SJSA1 (cell line): Measurements from ENCODE around the gene MGST3. TPM values are rescaled to one million over a fixed set of nuclear protein-coding genes. Genes with fewer than 3 reads are reported as not detected.
"Not testable (repeated sequence)": the region's sequence is repeated elsewhere in the genome, so short reads cannot be mapped to it uniquely, and the experiment has no call there.

Experiments
- DNase-seq, 2 experiments: peaks; one replicate each; pipeline ENCODE4 v3.0.0-alpha.2; 2015 to 2020; ENCODE audit warnings: low spot score in 2 of 2, low read depth in 1 of 2
- H3K27ac ChIP-seq: fragments of 250-450 bp; sonication (Bioruptor Pico); 2 replicates; pipeline ENCODE4 v1.5.1; 2020; ENCODE audit warnings: mild to moderate bottlenecking, moderate library complexity
- H3K27me3 ChIP-seq: fragments of 250-450 bp; sonication (Bioruptor Pico); replicated peaks from 2 replicates; pipeline ENCODE4 v1.5.1; 2020; ENCODE audit warnings: mild to moderate bottlenecking, moderate library complexity
- H3K36me3 ChIP-seq: fragments of 250-450 bp; sonication (Bioruptor Pico); 2 replicates; pipeline ENCODE4 v1.5.1; 2020; ENCODE audit warnings: mild to moderate bottlenecking
- H3K4me1 ChIP-seq: fragments of 250-450 bp; sonication (Bioruptor Pico); replicated peaks from 2 replicates; pipeline ENCODE4 v1.6.1; 2021; ENCODE audit warnings: mild to moderate bottlenecking
- H3K4me3 ChIP-seq: fragments of 250-450 bp; sonication (Bioruptor Pico); 2 replicates; pipeline ENCODE4 v1.5.1; 2020; ENCODE audit warnings: mild to moderate bottlenecking
- H3K9me3 ChIP-seq: fragments of 250-450 bp; sonication (Bioruptor Pico); replicated peaks from 2 replicates; pipeline ENCODE4 v1.5.1; 2020; ENCODE audit warnings: mild to moderate bottlenecking
- total RNA-seq: library from RNA; depleted of rRNA; stranded (reverse); fragments of >200 nt; shearing (Covaris generic); gene quantifications from 2 replicates; pipeline ENCODE4 v1.2.3, GENCODE V29; 2014

Gene MGST3
- total RNA-seq, 1 experiment from 2014 or later, result 167 TPM

GRCh38 chr1:165634154-165634921 lies 3.3 kb downstream of the MGST3 start:
- Histone ChIP-seq H3K9me3 (no peaks in the 10 kb centered on the region), H3K36me3 (0 out of 2 replicates have a peak, but pooled peaks cover 4% of the 10 kb centered on the region), H3K4me3 (no peak overlapping the region), H3K27ac (no peak overlapping the region), H3K4me1 (peaks cover 13% of the 10 kb centered on the region; the same call in 1 of the 2 replicates), H3K27me3 (no peaks in the 10 kb centered on the region)
- DNase-seq, result no peak

GRCh38 chr1:165635329-165635728 lies 4.3 kb downstream of the MGST3 start:
- DNase-seq, result no peak
- Histone ChIP-seq H3K9me3 (no peaks in the 10 kb centered on the region), H3K27ac (no peak overlapping the region), H3K4me3 (no peak overlapping the region), H3K4me1 (peaks cover 9% of the 10 kb centered on the region; the same call in 1 of the 2 replicates), H3K27me3 (no peaks in the 10 kb centered on the region), H3K36me3 (0 out of 2 replicates have a peak, but pooled peaks cover 7% of the 10 kb centered on the region)

- no peaks in the 10 kb centered on the region for H3K27me3 ChIP-seq
- no peak overlapping the region for H3K4me3 ChIP-seq
- no peaks in the 10 kb centered on the region for H3K9me3 ChIP-seq
- H3K4me1 ChIP-seq, result peaks cover 9% of the 10 kb centered on the region; the same call in 1 of the 2 replicates
- no peak overlapping the region for H3K27ac ChIP-seq
- DNase-seq, result no peak
- 0 out of 2 replicates have a peak, but pooled peaks cover 8% of the 10 kb centered on the region for H3K36me3 ChIP-seq
Measured at GRCh38 chr1:165635823-165636222, 4.8 kb downstream of the MGST3 start.

GRCh38 chr1:165637427-165637826 lies 6.4 kb downstream of the MGST3 start:
- H3K27me3 ChIP-seq, result no peaks in the 10 kb centered on the region
- H3K27ac ChIP-seq, result no peak overlapping the region
- H3K9me3 ChIP-seq, result no peaks in the 10 kb centered on the region
- peaks cover 4% of the 10 kb centered on the region; the same call in 1 of the 2 replicates for H3K4me1 ChIP-seq
- H3K36me3 ChIP-seq, result 0 out of 2 replicates have a peak, but pooled peaks cover 8% of the 10 kb centered on the region
- no peak overlapping the region for H3K4me3 ChIP-seq
- DNase-seq, result no peak

- DNase-seq, H3K9me3 ChIP-seq, H3K36me3 ChIP-seq, H3K4me1 ChIP-seq, H3K27me3 ChIP-seq, H3K27ac ChIP-seq, H3K4me3 ChIP-seq: not testable (repeated sequence)
Measured at GRCh38 chr1:165638211-165638610, 7.2 kb downstream of the MGST3 start.

DNA sequence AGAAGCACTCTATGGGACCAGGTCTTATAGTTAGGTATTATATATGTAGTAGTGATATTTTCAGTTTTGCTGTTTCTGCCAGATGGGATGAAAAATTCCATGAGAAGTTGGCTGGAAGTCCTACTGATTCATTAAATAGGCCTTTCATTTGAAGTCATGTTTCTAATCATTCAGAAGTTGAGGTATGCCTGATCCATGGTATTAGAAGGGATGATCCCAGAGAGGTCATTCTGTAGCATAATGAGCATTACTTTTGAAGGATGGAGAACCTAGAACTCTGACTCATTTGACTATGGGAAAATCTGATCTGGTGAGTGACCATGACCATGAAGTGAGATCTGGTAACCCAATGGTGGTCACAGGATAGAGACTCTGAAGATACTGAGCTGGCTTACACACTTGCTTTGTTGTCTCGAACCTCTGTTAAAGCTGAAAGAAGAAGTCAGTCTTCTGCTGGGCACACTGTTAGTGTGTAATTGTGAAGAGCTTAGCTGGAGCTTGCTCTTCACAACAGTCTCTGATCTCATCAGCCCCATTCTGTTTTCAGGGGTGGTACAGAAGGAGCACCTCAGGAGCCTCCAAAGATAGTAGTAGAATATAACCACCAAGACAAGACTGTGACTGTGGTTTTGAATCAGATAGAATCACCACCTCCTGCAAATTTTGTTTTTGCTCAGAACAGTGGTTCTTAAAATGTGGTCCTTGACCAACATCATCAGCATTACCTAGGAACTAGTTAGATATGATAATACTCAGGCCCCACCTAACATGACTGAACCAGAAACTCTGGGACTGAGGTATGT lies 9.0 kb downstream of the MGST3 start:
- no peak overlapping the region for H3K27ac ChIP-seq
- H3K4me1 ChIP-seq, result no peaks in the 10 kb centered on the region
- H3K4me3 ChIP-seq, result no peak overlapping the region
- no peak for DNase-seq
- H3K36me3 ChIP-seq, result 0 out of 2 replicates have a peak, but pooled peaks cover 8% of the 10 kb centered on the region
- no peaks in the 10 kb centered on the region for H3K27me3 ChIP-seq
- no peaks in the 10 kb centered on the region for H3K9me3 ChIP-seq

- no peaks in the 10 kb centered on the region for H3K4me1 ChIP-seq
- H3K4me3 ChIP-seq, result no peak overlapping the region
- H3K27me3 ChIP-seq, result no peaks in the 10 kb centered on the region
- 0 out of 2 replicates have a peak, but pooled peaks cover 4% of the 10 kb centered on the region for H3K36me3 ChIP-seq
- no peak for DNase-seq
- H3K27ac ChIP-seq, result no peak overlapping the region
- no peaks in the 10 kb centered on the region for H3K9me3 ChIP-seq
Measured at GRCh38 chr1:165641231-165641987, 10.4 kb downstream of the MGST3 start.

GRCh38 chr1:165644064-165644735 lies 13.2 kb downstream of the MGST3 start:
- Histone ChIP-seq H3K9me3 (no peaks in the 10 kb centered on the region), H3K36me3 (0 out of 2 replicates have a peak, but pooled peaks cover 4% of the 10 kb centered on the region), H3K27ac (no peak overlapping the region), H3K4me1 (no peaks in the 10 kb centered on the region), H3K27me3 (no peaks in the 10 kb centered on the region), H3K4me3 (no peak overlapping the region)
- no peak for DNase-seq

DNA sequence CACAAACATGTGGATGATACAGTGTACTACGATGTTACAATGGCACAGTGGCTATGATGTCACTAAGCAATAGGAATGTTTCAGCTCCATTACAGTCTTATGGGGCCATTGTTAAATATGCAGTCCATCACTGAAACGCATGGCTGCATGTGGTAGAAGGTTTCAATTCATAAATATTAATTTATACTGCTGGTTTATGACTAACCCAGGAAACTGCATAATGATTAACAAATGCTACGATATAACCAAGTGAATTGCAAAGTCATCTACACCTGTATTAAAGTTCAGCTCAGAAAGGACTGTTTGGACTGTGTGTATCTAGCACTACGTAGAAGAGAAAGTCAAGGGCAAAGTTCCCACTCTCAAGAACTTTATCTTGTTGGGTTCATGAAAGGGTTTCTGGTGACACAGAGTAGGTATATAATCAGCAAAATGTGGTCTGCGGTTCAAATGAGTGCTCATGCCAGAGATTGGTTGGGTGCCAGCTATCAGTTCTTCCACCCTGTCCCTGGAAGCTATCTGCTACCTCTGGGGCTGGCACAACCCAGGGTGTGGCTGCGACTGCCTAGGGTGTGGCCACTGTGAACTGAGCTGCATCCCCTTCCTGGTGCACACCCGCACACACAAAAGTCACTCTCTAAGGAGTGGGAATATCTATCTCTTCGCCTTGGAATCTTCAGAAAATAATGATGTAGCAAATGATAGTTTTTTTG lies 14.8 kb downstream of the MGST3 start:
- Histone ChIP-seq H3K36me3 (peaks cover 3% of the 10 kb centered on the region), H3K4me3 (no peak overlapping the region), H3K27me3 (no peaks in the 10 kb centered on the region), H3K9me3 (no peaks in the 10 kb centered on the region), H3K27ac (no peak overlapping the region), H3K4me1 (no peaks in the 10 kb centered on the region)
- DNase-seq, result no peak

DNA sequence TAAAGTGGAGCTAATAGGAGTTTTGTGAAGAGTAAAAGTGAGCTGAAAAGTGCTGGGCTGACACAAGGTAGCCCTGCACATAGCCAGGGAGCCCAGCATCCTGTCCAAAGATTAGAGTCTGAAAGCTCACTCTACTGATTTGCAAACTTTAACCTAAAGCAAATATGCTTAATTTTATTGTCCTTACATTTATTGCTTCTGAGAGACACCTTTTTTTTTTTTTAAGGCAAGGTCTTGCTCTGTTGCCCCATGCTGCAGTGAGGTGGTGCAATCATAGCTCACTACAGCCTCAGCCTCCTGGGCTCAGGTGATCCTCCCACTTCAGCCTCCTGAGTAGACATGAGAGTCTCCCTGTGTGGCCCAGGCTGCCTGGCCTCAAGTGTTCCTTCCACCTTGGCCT lies 16.5 kb downstream of the MGST3 start:
- no peaks in the 10 kb centered on the region for H3K9me3 ChIP-seq
- no peak overlapping the region for H3K27ac ChIP-seq
- no peak overlapping the region for H3K4me3 ChIP-seq
- no peak for DNase-seq
- H3K36me3 ChIP-seq, result peaks cover 3% of the 10 kb centered on the region
- H3K27me3 ChIP-seq, result no peaks in the 10 kb centered on the region
- no peaks in the 10 kb centered on the region for H3K4me1 ChIP-seq

- no peaks in the 10 kb centered on the region for H3K9me3 ChIP-seq
- no peak for DNase-seq
- H3K27ac ChIP-seq, result no peak overlapping the region
- no peaks in the 10 kb centered on the region for H3K27me3 ChIP-seq
- peaks cover 3% of the 10 kb centered on the region for H3K36me3 ChIP-seq
- no peak overlapping the region for H3K4me3 ChIP-seq
- no peaks in the 10 kb centered on the region for H3K4me1 ChIP-seq
Measured at GRCh38 chr1:165647970-165648369, 16.9 kb downstream of the MGST3 start.

DNA sequence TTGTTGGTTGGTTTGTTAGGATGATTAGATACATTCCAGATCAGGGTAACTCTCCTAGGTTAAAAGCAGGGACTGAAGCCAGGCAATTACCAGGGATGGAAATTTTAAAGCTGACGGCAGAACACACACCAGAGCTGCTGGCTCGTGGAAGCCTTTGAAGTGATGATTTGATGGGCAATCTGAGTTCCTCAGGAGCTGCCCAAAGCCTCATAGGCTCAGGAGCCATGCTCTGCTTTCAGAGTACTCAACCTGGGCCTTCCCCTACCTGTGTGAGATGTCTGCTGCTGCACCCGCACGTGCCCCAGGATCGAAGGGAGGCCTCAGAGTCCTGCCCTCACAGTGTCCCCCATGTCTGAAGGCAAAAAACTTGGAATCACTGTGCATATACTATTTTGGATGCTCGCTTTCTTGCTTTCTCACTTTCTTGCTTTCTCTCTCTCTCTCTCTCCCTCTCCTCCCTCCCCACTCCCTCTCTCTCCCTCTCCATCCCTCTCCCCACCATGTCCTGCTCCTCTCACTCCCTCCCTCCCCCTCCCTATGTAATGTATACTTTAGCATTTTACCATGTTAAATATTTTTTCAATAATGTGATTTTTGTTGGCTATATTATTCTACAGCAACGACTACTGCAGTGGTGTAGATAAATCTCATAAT lies 18.0 kb downstream of the MGST3 start:
- no peak overlapping the region for H3K27ac ChIP-seq
- H3K36me3 ChIP-seq, result peaks cover 8% of the 10 kb centered on the region
- no peaks in the 10 kb centered on the region for H3K4me1 ChIP-seq
- DNase-seq, result no peak
- no peaks in the 10 kb centered on the region for H3K9me3 ChIP-seq
- no peaks in the 10 kb centered on the region for H3K27me3 ChIP-seq
- no peak overlapping the region for H3K4me3 ChIP-seq
